Ishikawa (cell line): ENCODE data around the gene TAS2R30.

Source experiments
- CREB1 ChIP-seq: IDR thresholded peaks from 2 replicates; pipeline ENCODE4 v1.6.1; 2012; ENCODE audit warnings: low read depth
- EP300 ChIP-seq: IDR thresholded peaks from 2 replicates; pipeline ENCODE4 v1.6.1; 2012; ENCODE audit warnings: borderline replicate concordance
- ZBTB7A ChIP-seq: IDR thresholded peaks from 2 replicates; pipeline ENCODE4 v1.6.1; 2012; ENCODE audit warnings: low read depth
- TF ChIP-seq, protein P1 (sequence below): IDR thresholded peaks from 2 replicates; pipeline ENCODE4 v1.6.1; 2012; ENCODE audit warnings: low read depth, mild to moderate bottlenecking

DNA sequence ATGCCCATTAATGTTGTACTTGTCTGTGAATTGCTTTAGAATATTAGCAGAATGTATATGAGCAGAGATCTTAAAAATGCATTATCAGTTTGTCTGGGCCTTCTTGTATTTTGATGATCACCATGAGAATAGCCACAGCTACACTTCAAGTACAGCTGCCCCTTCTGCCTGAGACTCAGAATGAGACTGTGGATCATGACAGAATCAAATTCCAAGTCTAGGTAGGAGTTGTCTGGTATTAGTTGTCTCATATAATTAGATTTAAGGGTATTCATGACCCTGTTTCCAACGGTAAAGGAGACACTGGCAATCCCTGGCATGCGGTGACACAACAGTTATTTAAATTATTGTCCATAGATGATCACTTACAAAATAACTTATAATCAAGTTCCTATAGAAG is 18.3 kb upstream of the TAS2R30 start:
- TF ChIP-seq CREB1 (no peak), ZBTB7A (no peak), EP300 (no peak)
- TF ChIP-seq, protein P1, sequence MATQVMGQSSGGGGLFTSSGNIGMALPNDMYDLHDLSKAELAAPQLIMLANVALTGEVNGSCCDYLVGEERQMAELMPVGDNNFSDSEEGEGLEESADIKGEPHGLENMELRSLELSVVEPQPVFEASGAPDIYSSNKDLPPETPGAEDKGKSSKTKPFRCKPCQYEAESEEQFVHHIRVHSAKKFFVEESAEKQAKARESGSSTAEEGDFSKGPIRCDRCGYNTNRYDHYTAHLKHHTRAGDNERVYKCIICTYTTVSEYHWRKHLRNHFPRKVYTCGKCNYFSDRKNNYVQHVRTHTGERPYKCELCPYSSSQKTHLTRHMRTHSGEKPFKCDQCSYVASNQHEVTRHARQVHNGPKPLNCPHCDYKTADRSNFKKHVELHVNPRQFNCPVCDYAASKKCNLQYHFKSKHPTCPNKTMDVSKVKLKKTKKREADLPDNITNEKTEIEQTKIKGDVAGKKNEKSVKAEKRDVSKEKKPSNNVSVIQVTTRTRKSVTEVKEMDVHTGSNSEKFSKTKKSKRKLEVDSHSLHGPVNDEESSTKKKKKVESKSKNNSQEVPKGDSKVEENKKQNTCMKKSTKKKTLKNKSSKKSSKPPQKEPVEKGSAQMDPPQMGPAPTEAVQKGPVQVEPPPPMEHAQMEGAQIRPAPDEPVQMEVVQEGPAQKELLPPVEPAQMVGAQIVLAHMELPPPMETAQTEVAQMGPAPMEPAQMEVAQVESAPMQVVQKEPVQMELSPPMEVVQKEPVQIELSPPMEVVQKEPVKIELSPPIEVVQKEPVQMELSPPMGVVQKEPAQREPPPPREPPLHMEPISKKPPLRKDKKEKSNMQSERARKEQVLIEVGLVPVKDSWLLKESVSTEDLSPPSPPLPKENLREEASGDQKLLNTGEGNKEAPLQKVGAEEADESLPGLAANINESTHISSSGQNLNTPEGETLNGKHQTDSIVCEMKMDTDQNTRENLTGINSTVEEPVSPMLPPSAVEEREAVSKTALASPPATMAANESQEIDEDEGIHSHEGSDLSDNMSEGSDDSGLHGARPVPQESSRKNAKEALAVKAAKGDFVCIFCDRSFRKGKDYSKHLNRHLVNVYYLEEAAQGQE = no peak
